HepG2 (cell line): Measurements from ENCODE around the gene DLX5. TPM values are rescaled to one million over a fixed set of nuclear protein-coding genes. Genes with fewer than 3 reads are reported as not detected.
A peak's percentile ranks its signal among the peaks of the same experiment; 100 is the strongest.

Source experiments
- EED ChIP-seq: sonication (generic); formaldehyde crosslinking; IDR thresholded peaks from 2 replicates; pipeline ENCODE4 v1.5.0; 2020; ENCODE audit warnings: mild to moderate bottlenecking, missing genetic modification reagents
- HDAC6 ChIP-seq: fragments of 200-600 bp; sonication (generic); IDR thresholded peaks from 2 replicates; pipeline ENCODE4 v1.7.0; 2017; ENCODE audit warnings: mild to moderate bottlenecking, antibody characterized with exemption, low read length, low read depth
- MED1 ChIP-seq: sonication (generic); formaldehyde crosslinking; IDR thresholded peaks from 2 replicates; pipeline ENCODE4 v1.4.0; 2020; ENCODE audit warnings: missing genetic modification reagents
- NONO ChIP-seq, 2 experiments: fragments of 450-650 bp in 1 of 2; sonication (generic) in 1 of 2; formaldehyde crosslinking in 1 of 2; IDR thresholded peaks in 1 of 2; conservative IDR thresholded peaks in 1 of 2; 2 replicates each; pipeline versions ENCODE4 v1.6.1 to v1.8.0; 2017 to 2022; ENCODE audit warnings: mild to moderate bottlenecking in 1 of 2, missing genetic modification reagents in 1 of 2, moderate library complexity in 1 of 2
- POLR2AphosphoS5 ChIP-seq: IDR thresholded peaks from 2 replicates; pipeline ENCODE4 v1.6.1; 2012; ENCODE audit warnings: low read depth, low read length
- SMYD3 ChIP-seq: sonication (generic); formaldehyde crosslinking; IDR thresholded peaks from 2 replicates; pipeline ENCODE4 v1.8.1; 2023; ENCODE audit warnings: mild to moderate bottlenecking, missing genetic modification reagents
- TEAD2 ChIP-seq: sonication (generic); formaldehyde crosslinking; IDR thresholded peaks from 2 replicates; pipeline ENCODE4 v1.9.0; 2021; ENCODE audit warnings: missing genetic modification reagents
- TGIF2 ChIP-seq: IDR thresholded peaks from 2 replicates; pipeline ENCODE4 v1.6.1; 2016; ENCODE audit warnings: control low read depth, missing compliant biosample characterization
- ZNF142 ChIP-seq: sonication (generic); formaldehyde crosslinking; IDR thresholded peaks from 2 replicates; pipeline ENCODE4 v1.4.0; 2020; ENCODE audit warnings: missing genetic modification reagents
- ZNF362 ChIP-seq: sonication (generic); formaldehyde crosslinking; IDR thresholded peaks from 2 replicates; pipeline ENCODE4 v1.4.0; 2020; ENCODE audit warnings: missing genetic modification reagents, mild to moderate bottlenecking, borderline replicate concordance
- ZNF407 ChIP-seq: sonication (generic); formaldehyde crosslinking; IDR thresholded peaks from one replicate; pipeline ENCODE4 v1.5.1; 2020; ENCODE audit warnings: mild to moderate bottlenecking, missing genetic modification reagents; ENCODE audit errors: not compliant biosample characterization
- ZNF605 ChIP-seq: sonication (generic); formaldehyde crosslinking; IDR thresholded peaks from 2 replicates; pipeline ENCODE4 v1.8.0; 2022; ENCODE audit warnings: mild to moderate bottlenecking, missing genetic modification reagents
- ZNF790 ChIP-seq: sonication (generic); formaldehyde crosslinking; IDR thresholded peaks from 2 replicates; pipeline ENCODE4 v1.8.0; 2022; ENCODE audit warnings: missing genetic modification reagents, mild to moderate bottlenecking, borderline replicate concordance
- polyA plus RNA-seq, 8 experiments: library from polyadenylated mRNA; depleted of rRNA in 3 of 8; stranded (reverse) in 7 of 8; unstranded in 1 of 8; fragments of >200 nt; fragmentation: Illumina TruSeq in 4 of 8; extraction: Trizol in 4 of 8; gene quantifications; 2 replicates each; pipeline versions ENCODE4 v1.2.1 to v1.2.3, GENCODE V29; 2011 to 2016; ENCODE audit warnings: low read depth in 4 of 8, missing spikeins in 1 of 8, mixed read lengths in 1 of 8; ENCODE audit not compliant: insufficient read depth in 1 of 8
- total RNA-seq, 5 experiments: library from RNA; depleted of rRNA; stranded (reverse); fragments of >200 nt; fragmentation: Illumina TruSeq; extraction: Trizol; gene quantifications; 2 replicates each; pipeline ENCODE4 v1.2.3, GENCODE V29; 2016; ENCODE audit warnings: low read depth in 1 of 5

Gene DLX5
- total and polyA plus RNA-seq, 2 of the 13 experiments (the other 11 are each of a cell fraction or from before 2014, with no cell fraction given): not detected

DNA sequence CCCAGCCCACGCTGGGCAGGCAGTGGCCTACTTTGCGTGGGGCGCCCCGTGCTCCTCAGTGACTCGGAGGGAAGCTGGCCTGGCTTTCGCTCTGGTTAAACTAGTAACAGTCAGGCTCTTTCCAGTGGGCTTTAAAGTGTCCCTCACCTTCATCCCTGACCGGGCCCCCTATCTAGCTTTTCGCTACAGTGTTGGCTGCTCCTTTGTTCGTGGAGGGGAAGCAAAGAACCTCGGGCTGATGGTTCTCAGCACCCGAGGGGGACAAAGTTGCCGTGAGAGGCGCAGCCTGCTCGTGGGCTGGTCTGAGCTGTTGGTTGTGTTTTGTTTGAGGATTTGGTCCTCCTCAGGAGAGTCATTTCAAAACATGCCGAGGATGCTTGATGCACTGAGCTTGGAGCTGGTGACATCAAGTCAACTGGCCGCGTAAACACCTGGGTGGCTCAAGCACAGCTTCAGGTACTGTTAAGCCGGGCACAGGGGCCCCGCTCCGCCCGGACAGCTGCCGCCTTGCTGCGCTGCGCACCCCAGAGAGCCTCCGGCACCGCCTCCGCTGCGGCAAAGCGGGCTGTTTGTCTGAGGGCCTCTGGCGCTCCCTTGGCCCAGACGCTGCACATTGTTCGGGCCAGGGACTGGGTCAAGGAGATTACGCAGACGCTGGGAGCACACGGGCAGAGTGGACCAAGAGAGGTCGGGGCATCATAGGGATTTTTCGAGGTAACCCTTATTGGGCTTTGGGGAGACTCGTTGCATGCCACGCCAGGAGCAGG is 17.6 kb downstream of the DLX5 start (continued):
- TF ChIP-seq ZNF142 (CRISPR knock-in tag) (no peak; the same call in 1 of the 2 replicates), ZNF407 (no peak), SMYD3 (CRISPR knock-in tag) (no peak), MED1 (CRISPR knock-in tag) (0 out of 2 replicates have a peak, but pooled peaks have one; percentile 13), TGIF2 (CRISPR knock-in tag) (no peak), HDAC6 (no peak), ZNF605 (CRISPR knock-in tag) (no peak; the same call in 1 of the 2 replicates), ZNF790 (no peak), EED (CRISPR knock-in tag) (no peak), POLR2AphosphoS5 (no peak), NONO (IDR thresholded peaks at IDR 0.05) (no peak), NONO (CRISPR knock-in tag; conservative IDR thresholded peaks at IDR 0.05) (peak; percentile 43; the same call in 1 of the 2 replicates), ZNF362 (CRISPR knock-in tag) (no peak), TEAD2 (CRISPR knock-in tag) (no peak)
